Nephron (organoid): ENCODE data around the gene TMEM242.

ENCODE experiments used
- H3K27ac Mint-ChIP-seq, 3 experiments: 2 replicates each; pipeline ENCODE4 v1.8.0; 2020; ENCODE audit warnings: mixed read lengths in 3 of 3, mild to moderate bottlenecking in 2 of 3, moderate library complexity in 1 of 3
- H3K27me3 Mint-ChIP-seq: 2 replicates; pipeline ENCODE4 v1.8.0; 2021; ENCODE audit warnings: low read depth, mild to moderate bottlenecking, moderate library complexity, mixed read lengths
- H3K36me3 Mint-ChIP-seq: 2 replicates; pipeline ENCODE4 v1.8.0; 2020; ENCODE audit warnings: low read depth, mixed read lengths
- H3K4me1 Mint-ChIP-seq: 2 replicates; pipeline ENCODE4 v1.8.0; 2020; ENCODE audit warnings: mixed read lengths
- H3K4me3 Mint-ChIP-seq, 3 experiments: 2 replicates each; pipeline ENCODE4 v1.8.0; 2020; ENCODE audit warnings: mild to moderate bottlenecking in 3 of 3, mixed read lengths in 3 of 3, moderate library complexity in 2 of 3
- H3K9me3 Mint-ChIP-seq: 2 replicates; pipeline ENCODE4 v1.8.0; 2020; ENCODE audit warnings: mixed read lengths
- TF ChIP-seq, protein P1 (sequence below), 3 experiments: fragments of 200-600 bp; sonication (generic); IDR thresholded peaks; one replicate each; pipeline ENCODE4 v1.5.0; 2021; ENCODE audit warnings: antibody characterized with exemption in 3 of 3; ENCODE audit not compliant: unreplicated experiment in 3 of 3

Gene TMEM242

DNA sequence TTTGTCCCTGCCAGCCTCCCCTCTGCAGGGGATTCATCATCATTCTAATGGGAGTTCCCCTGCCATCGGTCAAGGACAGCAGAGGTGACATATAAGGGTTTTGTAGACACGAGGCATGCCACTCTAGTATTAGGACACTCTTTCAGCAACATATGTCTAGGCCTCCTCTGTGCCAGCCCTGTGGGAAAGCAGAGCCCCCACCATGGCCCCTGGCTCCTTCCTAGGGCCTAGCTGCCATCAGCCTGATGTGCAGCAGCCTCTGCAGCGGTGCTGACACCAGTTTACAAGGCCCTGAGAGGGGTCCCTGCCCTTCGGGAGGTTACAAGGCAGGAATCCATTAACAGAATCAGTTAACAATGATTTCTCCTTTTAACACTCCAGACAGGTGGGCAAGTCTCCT is 32.5 kb downstream of the TMEM242 start:
- H3K4me1 Mint-ChIP-seq: no peaks in the 10 kb centered on the region
- H3K4me3 Mint-ChIP-seq: no peak overlapping the region
- TF ChIP-seq, protein P1, sequence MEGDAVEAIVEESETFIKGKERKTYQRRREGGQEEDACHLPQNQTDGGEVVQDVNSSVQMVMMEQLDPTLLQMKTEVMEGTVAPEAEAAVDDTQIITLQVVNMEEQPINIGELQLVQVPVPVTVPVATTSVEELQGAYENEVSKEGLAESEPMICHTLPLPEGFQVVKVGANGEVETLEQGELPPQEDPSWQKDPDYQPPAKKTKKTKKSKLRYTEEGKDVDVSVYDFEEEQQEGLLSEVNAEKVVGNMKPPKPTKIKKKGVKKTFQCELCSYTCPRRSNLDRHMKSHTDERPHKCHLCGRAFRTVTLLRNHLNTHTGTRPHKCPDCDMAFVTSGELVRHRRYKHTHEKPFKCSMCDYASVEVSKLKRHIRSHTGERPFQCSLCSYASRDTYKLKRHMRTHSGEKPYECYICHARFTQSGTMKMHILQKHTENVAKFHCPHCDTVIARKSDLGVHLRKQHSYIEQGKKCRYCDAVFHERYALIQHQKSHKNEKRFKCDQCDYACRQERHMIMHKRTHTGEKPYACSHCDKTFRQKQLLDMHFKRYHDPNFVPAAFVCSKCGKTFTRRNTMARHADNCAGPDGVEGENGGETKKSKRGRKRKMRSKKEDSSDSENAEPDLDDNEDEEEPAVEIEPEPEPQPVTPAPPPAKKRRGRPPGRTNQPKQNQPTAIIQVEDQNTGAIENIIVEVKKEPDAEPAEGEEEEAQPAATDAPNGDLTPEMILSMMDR (IDR thresholded peaks at IDR 0.05; ENCODE audit: unreplicated experiment in 3 of 3): no peak
- no peak overlapping the region for H3K27ac Mint-ChIP-seq
- H3K9me3 Mint-ChIP-seq: no peaks in the 10 kb centered on the region
- H3K36me3 Mint-ChIP-seq: peaks cover 34% of the 10 kb centered on the region
- no peaks in the 10 kb centered on the region for H3K27me3 Mint-ChIP-seq

DNA sequence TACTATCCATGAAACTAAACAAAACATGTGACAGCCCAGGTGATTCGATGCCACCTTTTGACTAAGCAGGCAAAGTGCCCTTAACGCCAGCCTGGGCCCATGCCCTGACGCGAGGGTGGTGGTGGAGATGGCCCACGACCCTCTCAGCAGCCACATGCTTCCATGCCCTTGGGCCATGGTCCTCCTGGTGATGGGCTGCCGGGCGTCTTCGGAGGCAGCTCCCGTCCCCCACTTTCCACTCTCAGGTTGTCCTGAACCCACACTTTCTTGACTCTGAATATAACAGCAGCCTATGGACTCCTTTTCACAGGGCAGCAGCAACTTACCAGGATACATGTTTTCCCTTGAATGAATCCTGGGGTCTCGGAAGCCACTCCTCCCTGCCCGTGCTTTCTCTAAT is 33.6 kb downstream of the TMEM242 start:
- Mint-ChIP-seq H3K4me1 (no peaks in the 10 kb centered on the region), H3K27ac (no peak overlapping the region), H3K9me3 (no peaks in the 10 kb centered on the region), H3K27me3 (no peaks in the 10 kb centered on the region), H3K36me3 (peaks cover 34% of the 10 kb centered on the region), H3K4me3 (no peak overlapping the region)
- TF ChIP-seq, protein P1 (IDR thresholded peaks at IDR 0.05; ENCODE audit: unreplicated experiment in 3 of 3): no peak

DNA sequence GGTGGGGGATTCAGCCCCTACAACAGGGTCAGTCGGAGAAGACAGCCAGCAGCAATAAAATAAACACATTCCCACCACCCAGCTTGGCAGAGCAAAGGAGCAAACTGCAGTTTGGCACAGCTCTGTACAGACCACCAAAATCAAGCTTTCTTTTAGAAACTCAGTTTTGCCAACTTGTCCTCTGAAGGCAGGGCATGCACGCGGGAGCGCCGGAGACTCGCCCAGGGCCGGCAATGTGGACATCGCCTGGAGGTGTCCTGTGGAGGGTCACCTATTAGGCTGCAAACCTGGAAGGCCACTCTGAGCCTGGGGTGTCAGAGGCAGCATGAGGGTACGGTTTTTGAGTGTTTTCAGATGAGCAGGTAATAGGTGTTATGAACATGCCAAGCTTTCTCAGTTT is 34.7 kb downstream of the TMEM242 start:
- TF ChIP-seq, protein P1 (IDR thresholded peaks at IDR 0.05; ENCODE audit: unreplicated experiment in 3 of 3): no peak
- H3K27ac Mint-ChIP-seq: no peak overlapping the region
- no peak overlapping the region for H3K4me3 Mint-ChIP-seq

DNA sequence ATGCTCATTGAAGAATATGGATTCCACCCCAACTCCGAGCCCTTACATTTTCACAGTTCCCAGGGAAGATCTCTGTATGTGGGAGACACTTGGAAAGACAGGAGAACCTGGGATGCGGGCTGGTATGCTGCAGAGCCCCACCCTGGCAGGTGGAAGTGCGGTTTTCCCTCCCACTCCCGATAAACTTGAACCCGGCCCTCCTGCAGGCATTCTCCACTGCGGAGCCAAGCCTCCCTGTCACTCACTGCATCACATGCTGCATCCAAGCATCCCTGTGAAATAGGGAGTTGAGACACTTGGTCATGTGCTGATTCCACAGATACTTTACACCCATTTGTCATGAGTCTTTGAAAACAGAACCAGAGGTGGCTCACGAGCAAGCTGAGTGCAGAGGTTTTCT is 35.4 kb downstream of the TMEM242 start:
- Mint-ChIP-seq H3K27me3 (no peaks in the 10 kb centered on the region), H3K36me3 (peaks cover 27% of the 10 kb centered on the region), H3K27ac (no peak overlapping the region), H3K4me1 (no peaks in the 10 kb centered on the region), H3K4me3 (no peak overlapping the region), H3K9me3 (no peaks in the 10 kb centered on the region)
- TF ChIP-seq, protein P1 (IDR thresholded peaks at IDR 0.05; ENCODE audit: unreplicated experiment in 3 of 3): no peak

More for the DNA sequence above, 34.7 kb downstream of the TMEM242 start:
- H3K27me3 Mint-ChIP-seq: no peaks in the 10 kb centered on the region
- H3K9me3 Mint-ChIP-seq: no peaks in the 10 kb centered on the region
- H3K36me3 Mint-ChIP-seq: peaks cover 31% of the 10 kb centered on the region
- no peaks in the 10 kb centered on the region for H3K4me1 Mint-ChIP-seq

DNA sequence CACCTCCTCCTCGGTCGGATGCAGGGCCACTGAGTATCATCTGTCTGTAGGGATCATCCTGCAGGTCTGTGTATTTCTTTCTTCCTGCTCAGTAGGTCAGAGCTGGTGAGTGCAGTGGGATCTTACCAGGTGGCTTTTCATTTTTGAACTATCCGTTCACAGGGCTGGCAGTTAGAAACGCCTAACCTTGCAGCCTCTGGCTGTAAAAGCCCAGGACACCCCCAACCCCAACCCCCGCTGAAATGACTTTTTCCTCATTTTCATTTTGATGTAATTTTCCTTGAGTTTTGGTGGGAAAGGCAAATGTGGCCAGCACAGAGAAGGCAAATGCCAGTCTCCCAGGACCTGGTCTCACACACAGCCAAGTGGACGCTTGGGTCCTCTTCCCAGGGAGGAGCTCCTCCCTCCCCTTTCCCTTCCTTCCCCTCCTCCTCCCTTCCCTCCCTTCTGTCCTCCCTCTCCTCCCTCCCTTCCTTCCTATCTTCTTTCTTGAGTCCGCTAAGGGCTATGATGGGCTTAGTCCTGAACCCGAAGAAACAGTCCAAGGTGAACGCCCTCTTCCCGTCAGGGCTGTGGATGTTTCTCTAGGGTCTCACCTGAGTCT is 36.0 kb downstream of the TMEM242 start:
- H3K4me1 Mint-ChIP-seq: no peaks in the 10 kb centered on the region
- H3K27me3 Mint-ChIP-seq: no peaks in the 10 kb centered on the region
- TF ChIP-seq, protein P1 (IDR thresholded peaks at IDR 0.05; ENCODE audit: unreplicated experiment in 3 of 3): no peak
- H3K36me3 Mint-ChIP-seq: peaks cover 30% of the 10 kb centered on the region
- H3K27ac Mint-ChIP-seq: no peak overlapping the region
- H3K4me3 Mint-ChIP-seq: no peak overlapping the region
- no peaks in the 10 kb centered on the region for H3K9me3 Mint-ChIP-seq

DNA sequence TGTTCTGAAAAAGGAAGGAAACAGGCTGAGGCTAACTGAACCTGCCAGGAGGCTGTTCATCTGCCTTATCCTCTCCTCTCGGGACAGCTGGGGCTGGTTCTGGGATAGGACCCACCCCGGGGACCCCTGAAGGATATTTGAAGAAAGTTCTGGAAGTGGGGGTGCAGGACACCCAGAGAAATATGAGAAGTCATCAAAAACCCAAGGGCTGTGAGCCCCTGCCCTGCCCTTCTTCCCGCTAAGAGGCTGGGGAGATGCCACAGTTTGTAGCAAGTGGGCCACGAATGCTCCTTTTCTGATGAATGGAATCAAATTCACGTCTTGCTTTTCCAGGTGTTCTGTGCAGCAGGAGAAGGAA is 37.9 kb downstream of the TMEM242 start:
- Mint-ChIP-seq H3K36me3 (peaks cover 17% of the 10 kb centered on the region), H3K4me3 (no peak overlapping the region), H3K27ac (no peak overlapping the region), H3K4me1 (no peaks in the 10 kb centered on the region), H3K9me3 (no peaks in the 10 kb centered on the region), H3K27me3 (no peaks in the 10 kb centered on the region)
- TF ChIP-seq, protein P1 (IDR thresholded peaks at IDR 0.05; ENCODE audit: unreplicated experiment in 3 of 3): no peak
